CD4-positive, alpha-beta T cell treated with Interleukin-17A for 4 hours (primary cell): ENCODE measurements around the gene COX6A2.
"Not testable (repeated sequence)": the region's sequence is repeated elsewhere in the genome, so short reads cannot be mapped to it uniquely, and the experiment has no call there.

Source experiments
- DNase-seq: peaks from one replicate; pipeline ENCODE4 v3.0.0-alpha.2; 2020; ENCODE audit warnings: mixed read lengths

Gene COX6A2

DNA sequence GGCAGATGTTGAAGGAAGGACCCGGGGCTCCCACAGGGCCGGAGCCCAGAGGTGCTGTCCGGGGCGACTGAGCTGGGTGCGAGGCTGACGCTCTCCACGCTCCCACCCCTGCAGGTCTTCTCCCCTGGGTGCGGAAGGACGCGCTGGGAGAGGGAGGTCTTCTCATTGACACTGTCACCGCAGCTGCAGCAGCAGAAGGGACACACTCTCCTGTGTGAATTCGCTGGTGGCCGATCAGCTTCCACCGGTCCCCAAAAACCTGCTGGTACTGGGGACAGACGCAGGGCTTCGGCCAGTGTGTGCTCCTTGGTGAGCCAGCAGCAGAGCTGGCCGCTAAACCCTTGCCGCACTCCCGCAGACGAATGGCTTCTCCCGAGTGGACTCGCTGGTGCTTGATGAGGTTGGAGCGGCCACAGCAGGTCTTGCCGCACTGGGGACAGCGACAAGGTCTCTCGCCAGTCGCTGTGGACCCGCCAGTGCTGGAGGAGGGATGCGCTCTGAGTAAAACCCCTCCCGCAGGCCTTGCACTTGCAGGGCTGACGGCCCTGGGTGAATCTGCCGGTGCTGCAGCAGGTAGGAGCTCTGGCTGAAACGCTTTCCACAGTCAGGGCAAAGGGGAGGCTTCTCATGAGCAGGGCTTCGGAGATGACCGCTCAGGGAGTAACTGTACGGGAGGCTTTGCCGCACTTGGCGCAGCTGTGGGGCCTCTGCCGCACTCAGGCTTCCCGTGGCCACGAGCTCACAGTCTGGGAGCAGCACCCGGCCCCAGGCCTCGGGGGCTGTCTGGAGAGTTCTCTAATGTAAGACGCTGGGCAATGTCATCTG is 8.3 kb upstream of the COX6A2 start:
- DNase-seq = no peak

DNA sequence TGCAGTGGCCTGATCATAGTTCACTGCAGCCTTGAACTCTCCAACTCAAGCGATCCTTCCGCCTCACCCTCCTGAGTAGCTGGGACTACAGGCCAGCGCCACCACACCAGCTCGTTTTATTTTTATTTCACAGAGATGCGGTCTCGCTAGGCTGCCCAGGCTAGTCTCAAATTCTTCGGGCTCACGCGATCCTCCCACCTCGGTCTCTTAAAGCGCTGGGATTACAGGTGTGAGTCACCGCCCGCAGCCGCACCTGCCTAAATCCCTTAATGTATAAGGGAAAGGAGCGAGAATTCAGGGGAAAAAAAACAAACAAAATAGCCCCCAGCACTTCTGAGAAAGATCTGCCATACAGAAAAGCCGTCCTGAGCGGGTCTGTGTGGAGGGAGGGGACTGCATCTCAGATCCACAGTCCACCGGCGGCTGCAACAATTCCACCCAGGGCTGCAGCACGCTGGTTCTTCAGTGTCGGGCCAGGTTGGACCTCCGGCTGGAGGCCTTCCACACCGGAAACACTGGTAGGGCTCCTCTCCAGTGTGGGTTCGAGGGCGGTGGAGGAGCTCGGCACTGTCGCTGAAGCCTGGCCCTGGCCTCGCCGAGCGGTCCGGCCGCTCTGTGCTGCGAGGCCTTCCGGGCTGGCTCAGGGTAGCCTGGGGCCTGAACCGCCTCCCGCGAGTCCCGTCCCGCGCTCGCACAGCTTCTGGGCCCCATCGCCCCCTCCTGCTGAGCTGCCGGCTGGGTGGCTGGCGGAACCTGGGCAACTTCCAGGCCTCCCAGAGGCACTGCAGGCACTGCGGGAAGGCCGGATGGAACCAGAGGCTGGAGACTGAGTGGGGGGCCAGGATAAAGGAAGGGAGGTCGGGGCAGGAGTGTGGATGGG is 7.4 kb upstream of the COX6A2 start:
- DNase-seq = no peak

DNA sequence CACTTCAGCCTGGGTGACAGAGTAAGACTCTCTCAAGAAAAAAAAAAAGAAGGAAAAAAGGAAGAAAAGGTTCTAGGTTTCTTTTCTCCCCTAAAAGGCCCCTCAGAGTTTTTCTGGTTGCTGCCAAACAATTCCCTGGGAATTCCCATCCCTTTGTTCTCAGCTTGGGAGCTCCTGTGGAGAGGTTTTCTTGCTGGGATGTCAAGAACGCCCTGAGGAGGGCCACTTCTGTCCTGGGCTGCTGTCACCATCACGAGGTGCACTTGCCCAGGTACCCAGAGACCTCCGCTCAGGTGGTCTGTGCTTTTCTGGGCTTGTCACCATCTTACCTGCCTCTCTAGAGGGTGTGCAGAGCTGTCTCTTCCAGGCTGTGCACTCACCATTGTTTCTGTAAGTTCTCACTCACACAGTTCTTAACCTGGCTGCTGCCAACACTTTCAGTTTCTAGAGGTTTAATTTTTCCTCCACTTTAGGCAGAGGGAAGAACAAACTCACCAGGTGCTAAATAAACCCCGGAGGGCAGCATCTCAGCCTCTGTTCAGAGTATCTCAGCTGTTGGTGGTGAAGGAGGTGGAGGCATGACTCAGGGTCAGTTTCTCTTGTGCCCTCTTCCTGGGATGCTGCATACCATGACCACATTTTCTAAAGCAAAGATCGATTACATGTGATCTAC is 2.4 kb upstream of the COX6A2 start:
- no peak for DNase-seq

DNA sequence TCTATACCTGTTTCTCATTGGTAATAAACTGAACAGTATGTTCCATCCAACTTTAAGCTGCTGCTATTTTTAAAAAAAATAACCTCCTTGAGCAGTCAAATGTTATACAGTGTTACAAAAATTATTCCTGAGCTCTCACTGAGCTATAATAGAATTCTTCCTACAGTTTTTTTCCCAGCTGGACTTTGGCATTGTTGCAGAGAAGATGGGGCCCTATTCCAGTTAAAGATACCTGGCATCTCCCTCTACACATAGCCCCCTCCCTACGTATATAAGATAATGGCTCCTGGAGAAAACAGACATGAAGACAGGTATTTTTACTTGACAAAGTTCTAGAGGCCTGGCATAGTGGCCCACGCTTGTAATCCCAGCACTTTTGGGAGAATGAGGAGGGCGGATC is 1.6 kb upstream of the COX6A2 start:
- DNase-seq = no peak

DNA sequence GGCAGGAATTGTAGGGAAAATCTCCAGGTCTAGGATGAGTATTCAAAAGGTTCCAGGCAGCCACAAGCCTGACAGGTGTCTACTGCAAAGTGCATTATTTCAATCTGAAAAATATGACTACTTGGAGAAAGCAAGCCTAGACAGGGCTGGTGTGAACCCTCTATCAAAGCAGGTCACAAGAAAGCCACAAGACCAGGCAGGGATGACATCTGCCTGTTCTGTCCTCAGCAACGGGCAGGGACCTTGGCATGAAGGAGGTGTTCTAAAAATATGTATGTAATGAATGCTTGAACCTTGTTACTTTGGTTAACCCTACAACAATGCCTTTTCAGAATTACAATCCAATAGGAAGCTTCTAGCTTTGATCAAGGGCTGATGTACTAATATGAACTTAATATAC is 1.2 kb upstream of the COX6A2 start:
- DNase-seq = no peak

DNA sequence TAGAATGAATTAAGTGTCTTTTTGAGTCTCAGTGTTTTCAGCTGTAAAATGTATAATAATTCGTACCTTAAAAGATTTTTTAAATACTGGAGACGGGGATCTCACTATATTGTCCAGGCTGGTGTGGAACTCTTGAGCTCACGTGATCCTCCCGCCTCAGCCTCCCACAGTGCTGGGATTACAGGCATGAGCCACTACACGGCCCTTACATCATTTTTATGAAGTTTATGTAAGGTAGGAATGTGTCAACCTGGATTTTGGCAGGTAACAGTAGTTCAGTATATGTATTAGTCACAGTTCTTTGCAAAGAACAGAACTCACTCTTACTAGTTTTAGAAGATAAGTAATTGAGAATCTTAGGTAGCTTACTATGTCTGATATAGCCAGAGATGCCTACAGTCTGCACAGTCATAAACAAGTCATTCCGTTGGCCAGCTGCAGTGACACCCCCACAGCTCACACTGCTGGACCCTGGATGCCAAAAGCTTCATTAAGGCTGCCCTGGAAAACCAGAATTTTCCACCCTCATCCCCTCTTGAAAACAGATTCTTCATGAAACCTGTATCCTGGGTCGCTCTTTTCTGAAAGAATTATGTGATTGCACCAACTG is 583 bp upstream of the COX6A2 start:
- DNase-seq = no peak

DNA sequence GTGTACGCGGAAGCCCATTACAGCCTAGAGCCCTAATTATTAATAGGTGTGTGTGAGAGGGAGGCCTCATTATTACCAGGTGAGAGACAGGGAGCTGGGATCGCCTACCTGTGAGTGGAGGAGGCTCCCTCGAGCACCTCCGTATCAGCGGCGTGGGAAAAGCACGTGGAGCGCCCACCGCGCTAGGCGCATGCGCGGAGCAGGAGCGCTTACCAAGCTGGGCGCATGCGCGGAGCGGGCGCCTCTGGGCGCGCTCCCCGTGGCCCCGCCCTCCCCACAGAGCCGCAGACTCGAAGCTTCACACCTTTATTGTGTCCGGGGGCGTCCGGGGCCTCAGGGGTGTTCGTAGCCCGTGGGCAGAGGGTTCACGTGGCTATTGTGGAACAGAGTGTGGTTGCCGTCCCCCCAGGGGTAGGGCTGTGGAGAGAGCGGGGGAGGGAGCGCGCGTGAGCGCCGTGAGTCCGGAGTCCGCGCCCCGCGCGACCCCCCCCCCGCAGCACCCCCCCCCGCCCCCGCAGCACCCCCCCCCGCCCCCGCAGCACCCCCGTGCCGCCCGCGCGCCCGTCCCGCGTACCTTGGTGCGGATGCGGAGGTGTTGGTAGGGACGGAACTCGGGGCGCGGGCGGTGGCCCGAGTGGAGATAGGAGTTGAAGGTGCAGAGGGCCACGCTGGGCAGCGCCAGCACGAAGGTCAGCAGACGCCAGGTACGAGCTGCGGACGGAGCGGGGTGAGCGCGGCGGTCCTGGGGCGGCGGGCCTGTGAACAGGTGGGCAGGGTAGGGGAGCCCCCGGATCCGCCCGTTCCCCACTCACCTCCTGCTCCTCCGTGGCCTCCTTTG is 500 bp downstream of the COX6A2 start:
- DNase-seq = peak; percentile 75

DNA sequence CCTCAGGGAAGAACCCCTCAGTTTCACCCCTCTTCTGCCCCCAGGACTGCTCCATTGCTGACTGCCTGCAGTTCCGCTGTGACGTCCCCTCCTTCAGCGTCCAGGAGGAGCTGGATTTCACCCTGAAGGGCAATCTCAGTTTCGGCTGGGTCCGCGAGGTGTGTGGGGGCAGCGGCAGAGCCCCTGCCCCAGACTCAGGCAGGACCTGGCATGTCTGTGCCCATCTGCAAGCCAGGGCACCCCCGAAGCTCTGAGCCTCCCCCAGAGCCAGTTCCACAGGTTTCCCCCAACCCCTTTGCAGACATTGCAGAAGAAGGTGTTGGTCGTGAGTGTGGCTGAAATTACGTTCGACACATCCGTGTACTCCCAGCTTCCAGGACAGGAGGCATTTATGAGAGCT is 4.4 kb downstream of the COX6A2 start:
- DNase-seq = no peak

DNA sequence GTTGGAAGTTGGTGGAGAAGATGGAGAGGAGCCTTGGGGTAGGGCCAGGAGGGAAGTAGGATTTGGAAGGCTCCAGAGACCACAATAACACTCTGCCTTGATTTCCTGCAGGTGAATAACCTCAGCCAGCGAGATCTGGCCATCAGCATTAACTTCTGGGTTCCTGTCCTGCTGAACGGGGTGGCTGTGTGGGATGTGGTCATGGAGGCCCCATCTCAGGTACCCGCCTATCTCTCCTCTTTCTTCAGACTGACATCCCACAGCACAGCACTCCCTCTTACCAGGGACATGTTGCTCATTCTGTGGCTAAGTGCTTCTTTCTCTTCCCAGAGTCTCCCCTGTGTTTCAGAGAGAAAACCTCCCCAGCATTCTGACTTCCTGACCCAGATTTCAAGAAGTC is 4.9 kb downstream of the COX6A2 start:
- no peak for DNase-seq

DNA sequence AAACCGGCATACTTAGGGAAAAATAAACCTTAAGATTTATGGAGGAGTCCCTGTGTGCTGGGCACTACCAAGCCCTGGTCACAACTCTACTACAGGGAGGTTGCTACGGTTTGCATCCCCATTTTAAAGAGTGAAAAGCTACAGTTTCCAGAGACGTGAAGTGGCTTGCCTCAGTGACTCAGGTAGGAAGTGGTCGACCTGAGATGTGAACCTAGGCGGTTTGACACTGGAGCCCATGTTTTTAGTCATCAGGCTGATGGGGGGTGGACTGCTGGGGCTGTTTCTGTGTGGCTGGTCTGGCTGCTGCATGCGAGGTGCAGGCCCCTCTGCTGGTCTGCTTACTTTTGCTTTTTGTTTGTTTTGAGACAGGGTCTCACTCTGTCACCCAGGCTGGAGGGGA is 6.6 kb downstream of the COX6A2 start:
- peak; percentile 28 for DNase-seq

DNA sequence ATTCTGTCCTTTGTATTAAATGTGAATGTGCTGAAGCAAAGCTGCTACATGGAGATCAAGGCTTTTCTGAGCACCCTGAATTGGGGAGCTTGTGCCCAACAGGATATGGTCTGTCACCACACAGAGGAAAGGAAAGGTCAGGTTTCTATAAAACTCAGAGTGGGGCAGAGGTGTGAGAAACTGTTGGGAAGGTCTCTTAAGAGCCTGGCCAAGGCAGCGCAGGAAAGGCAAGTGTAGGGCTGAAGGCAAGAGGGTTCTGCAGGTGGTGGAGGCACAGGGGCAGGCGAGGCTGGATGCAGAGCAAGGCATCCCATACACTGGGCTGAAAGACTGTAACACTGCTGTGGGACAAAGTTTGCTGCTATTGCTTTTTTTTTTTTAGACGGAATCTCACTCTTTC is 8.1 kb downstream of the COX6A2 start:
- DNase-seq = no peak

DNA sequence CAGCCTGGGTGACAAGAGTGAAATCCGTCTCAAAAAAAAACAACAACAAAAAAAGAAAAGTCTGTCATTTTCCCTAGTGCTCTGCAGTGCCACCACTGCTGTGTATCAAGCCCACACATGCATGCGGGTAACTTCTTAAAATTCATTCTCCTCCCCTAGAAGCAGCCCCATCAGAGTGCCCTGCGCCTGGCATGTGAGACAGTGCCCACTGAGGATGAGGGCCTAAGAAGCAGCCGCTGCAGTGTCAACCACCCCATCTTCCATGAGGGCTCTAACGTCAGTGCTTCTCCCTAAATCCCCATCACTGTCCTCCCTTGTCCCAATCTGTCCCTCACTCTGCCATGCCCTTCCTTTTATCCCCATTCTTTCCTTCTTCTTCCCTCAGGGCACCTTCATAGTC is 10.2 kb downstream of the COX6A2 start:
- no peak for DNase-seq

DNA sequence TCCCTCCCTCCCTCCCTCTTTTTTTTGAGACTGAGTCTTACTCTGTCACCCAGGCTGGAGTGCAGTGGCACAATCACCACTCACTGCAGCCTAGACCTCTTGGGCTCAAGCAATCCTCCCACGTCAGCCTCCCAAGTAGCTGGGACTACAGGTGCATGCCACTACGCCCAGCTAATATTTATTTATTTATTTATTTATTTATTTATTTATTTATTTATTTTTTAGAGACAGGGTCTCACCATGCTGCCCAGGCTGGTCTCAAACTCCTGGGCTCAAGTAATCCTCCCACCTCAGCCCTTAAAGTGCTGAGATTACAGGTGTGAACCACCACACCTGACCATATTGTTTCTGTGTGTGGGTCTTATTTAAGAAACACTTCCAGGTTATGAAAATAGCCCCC is 11.1 kb downstream of the COX6A2 start:
- not testable (repeated sequence) for DNase-seq

DNA sequence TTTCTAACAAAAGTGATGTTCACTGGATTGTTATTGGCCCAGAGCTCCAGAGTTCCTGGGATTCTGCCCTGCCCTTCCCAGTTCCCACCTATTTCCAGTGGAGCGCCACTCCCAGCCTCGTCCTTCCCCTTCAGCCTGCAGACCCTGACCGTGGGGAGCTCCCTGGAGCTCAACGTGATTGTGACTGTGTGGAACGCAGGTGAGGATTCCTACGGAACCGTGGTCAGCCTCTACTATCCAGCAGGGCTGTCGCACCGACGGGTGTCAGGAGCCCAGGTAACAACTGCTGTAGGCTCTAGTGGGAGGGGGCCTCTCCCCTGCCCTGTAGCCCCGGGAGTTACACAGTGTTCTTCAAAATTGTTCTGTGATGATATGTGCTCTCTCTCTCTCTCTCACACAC is 11.8 kb downstream of the COX6A2 start:
- no peak for DNase-seq

DNA sequence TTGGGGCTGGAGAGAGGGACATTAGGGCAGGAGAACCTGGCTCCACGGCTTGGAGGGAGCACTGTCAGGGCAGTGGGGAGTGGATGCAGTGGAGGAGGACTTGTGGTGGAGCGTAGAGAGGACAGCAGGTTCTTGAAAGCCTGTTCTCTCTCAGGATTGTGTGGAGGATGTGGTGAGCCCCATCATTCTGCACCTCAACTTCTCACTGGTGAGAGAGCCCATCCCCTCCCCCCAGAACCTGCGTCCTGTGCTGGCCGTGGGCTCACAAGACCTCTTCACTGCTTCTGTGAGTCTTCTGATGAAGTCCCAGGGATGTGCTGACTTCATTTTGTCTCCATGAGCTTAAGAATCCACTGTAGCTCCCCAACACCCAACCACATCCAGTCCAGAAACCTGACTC is 13.5 kb downstream of the COX6A2 start:
- no peak for DNase-seq

DNA sequence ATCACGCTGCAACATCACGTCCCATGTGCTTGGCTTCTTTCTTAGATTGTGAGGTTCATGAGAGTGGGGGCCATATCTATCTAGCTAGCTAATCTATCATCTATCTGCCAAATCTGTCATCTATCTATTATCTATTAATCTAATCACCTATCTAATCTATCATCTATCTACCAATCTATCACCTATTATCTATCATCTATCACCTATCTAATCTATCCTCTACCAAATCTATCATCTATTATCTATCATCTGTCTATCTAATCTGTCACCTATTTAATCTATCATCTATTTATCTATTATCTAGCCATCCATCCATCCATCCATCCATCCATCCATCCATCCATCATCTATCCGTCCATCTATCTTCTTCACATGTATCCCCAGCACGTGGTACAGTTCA is 14.2 kb downstream of the COX6A2 start:
- no peak for DNase-seq

DNA sequence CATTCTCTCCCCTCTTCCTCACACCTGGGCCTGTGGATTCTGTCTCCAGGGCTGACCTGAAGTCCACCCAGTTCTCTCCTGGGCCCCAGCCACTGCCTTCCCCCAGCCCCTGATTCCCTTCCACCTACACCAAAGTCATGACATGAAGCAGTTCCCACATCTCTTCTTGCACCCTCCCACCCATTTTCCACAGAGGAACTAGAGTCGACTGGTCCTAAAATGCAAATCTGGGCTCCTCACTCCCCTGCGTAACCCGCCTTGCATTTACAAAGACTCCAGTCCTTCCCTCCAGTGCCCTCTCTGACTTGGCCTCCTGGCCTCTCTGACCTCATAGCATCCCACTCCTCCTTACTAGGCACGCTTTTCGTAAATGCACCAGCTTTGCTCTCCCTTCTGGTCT is 14.8 kb downstream of the COX6A2 start:
- DNase-seq = no peak

DNA sequence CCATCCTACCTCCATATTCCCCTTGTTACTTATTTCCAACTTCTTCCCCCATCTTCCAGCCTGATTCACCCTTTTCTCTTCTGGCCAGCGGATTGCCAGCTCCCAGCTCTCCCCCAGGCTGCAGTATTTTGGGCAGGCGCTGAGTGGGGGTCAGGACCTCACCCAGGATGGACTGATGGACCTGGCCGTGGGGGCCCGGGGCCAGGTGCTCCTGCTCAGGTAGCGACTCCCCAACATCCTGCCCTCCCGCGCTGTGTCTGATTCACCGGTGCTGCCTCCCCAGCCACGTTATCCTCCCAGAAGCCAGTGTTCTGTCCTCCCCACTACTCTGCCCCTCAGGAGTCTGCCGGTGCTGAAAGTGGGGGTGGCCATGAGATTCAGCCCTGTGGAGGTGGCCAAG is 15.4 kb downstream of the COX6A2 start:
- no peak for DNase-seq

DNA sequence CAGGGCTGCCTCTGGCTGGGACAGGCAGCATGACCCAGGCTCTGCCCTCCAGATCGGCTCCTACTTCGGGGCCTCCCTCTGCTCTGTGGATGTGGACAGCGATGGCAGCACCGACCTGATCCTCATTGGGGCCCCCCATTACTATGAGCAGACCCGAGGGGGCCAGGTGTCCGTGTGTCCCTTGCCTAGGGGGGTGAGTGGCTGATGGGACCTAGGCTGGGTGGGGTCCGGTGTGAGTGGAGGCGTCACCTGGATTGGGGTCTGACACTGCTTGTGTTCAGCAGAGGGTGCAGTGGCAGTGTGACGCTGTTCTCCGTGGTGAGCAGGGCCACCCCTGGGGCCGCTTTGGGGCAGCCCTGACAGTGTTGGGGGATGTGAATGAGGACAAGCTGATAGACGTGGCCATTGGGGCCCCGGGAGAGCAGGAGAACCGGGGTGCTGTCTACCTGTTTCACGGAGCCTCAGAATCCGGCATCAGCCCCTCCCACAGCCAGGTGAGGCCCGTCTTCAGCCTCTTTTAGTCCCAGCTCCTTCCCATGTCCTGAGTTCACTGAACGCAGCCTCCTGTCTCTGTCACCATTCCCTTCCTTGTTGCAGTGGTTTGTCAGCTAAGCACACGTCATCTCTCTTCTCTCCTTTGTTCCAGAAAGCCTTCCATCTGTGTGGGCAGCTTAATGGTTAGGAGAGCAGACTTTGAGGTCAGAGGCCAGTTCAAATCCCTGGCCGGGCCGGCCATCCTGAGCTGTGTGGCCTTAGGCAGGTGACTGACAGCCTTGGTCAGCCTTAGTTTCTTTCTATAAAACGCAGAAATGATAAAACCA is 16.9 kb downstream of the COX6A2 start:
- DNase-seq = no peak

DNA sequence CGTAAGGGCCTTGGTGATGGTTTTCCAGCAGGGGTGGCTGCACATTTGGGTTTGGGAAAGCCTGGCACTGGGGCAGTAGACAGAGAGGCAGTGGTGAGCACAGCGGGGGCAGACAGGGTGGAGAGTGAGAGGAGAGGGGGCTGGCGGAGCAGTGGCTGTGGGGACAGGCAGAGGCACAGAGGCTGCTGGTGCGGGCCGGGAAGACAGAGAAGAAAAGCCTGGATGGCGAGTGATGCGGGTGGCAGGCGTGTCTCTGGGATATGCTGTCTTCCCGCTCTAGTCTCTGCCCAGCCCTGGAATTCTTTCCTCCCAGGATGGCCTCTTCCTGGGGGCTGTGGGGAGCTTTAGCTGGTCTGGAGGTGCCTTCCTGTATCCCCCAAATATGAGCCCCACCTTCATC is 18.1 kb downstream of the COX6A2 start:
- DNase-seq = no peak

DNA sequence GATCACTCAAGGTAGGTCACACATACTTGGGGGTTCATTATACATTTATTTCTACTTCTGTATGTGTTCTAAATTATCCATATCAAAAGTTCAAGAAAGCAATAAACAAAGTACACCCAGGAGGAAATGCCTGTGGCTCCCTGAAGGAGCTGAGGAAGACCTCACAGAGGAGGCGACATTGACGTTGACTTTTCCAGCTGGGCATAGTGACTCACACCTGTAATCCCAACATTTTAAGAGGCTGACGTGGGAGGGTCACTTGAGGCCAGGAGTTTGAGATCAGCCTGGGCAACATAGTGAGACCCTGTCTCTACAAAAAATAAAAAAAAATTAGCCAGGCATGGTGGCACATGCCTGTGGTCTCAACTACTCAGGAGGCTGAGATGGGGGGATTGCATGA is 18.7 kb downstream of the COX6A2 start:
- no peak for DNase-seq
